Upper lobe of right lung (tissue), 1 donor: ENCODE measurements around the gene MED22. TPM values are rescaled to one million over a fixed set of nuclear protein-coding genes. Genes with fewer than 3 reads are reported as not detected.

Experiments
- ATAC-seq: fragments of 200-7000 bp; cut with Tn5 transposase; one replicate; pipeline ENCODE4 v1.9.1; 2020; ENCODE audit warnings: mild to moderate bottlenecking, moderate library complexity
- DNase-seq: peaks from one replicate; pipeline ENCODE4 v3.0.0-alpha.2; 2020
- H3K27ac ChIP-seq: fragments of 200-600 bp; one replicate; pipeline ENCODE4 v1.8.0; 2022
- H3K27me3 ChIP-seq: fragments of 200-600 bp; one replicate; pipeline ENCODE4 v1.8.0; 2022; ENCODE audit warnings: mild to moderate bottlenecking
- H3K36me3 ChIP-seq: fragments of 200-600 bp; one replicate; pipeline ENCODE4 v1.8.0; 2022
- H3K4me1 ChIP-seq: fragments of 200-600 bp; one replicate; pipeline ENCODE4 v1.8.0; 2022
- H3K4me3 ChIP-seq: fragments of 200-600 bp; one replicate; pipeline ENCODE4 v1.8.0; 2022; ENCODE audit warnings: mild to moderate bottlenecking
- H3K9me3 ChIP-seq: fragments of 200-600 bp; one replicate; pipeline ENCODE4 v1.8.0; 2022
- CTCF ChIP-seq: fragments of 200-600 bp; IDR thresholded peaks from one replicate; pipeline ENCODE4 v1.8.0; 2022; ENCODE audit warnings: antibody characterized with exemption
- intact Hi-C: fragments of 100-400 bp; cut with DNase I; formaldehyde crosslinking; loops from one replicate; pipeline ENCODE4 v1.11.0; 2022
- total RNA-seq: library from RNA; stranded (reverse); fragmentation: NEBNext Ultra II Directional; extraction: Animal tissue kit (Norgen Biotek cat#: 25700); gene quantifications from one replicate; pipeline ENCODE4 v1.2.1, GENCODE V29; 2021
- donor health status: DM: no; HTN: yes; CAD: no; lungs with severe emphysema.

The MED22 gene
- total RNA-seq, 1 donor from 2014 or later, result 25.8 TPM

DNA sequence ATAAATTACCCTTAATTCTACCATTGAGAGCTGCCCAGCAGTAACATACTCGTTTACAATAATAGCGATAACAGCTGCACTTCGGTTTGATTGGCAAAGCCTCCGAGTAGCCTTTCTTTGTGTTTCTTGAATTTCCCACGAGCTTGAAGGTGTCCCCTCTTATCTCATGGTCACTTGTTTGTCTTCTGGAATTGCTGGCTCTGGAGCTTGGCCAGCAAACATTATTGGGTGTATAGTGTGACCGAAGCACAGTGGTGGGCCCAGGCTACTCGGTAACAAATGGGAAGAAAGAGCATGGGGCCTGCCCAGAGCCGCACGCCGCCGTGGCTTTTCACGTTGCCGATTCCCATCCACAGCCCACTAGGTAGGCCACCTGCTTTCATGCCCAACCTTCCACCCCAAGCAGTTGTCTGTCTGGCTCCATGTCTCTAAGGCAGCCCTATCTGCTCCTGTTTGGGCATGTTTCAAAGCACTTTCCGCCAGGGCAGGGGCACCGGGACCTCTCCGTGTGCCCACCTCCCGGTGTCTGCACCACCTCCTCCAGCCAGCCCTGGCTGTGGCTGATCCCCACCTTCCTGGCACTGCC lies 36.9 kb upstream of the MED22 start:
- Histone ChIP-seq H3K36me3 (no peaks in the 10 kb centered on the region), H3K4me3 (no peak overlapping the region), H3K27me3 (no peaks in the 10 kb centered on the region), H3K27ac (no peak overlapping the region), H3K4me1 (no peaks in the 10 kb centered on the region), H3K9me3 (no peaks in the 10 kb centered on the region)
- no peak for ATAC-seq
- no peak for DNase-seq
- TF ChIP-seq CTCF, result no peak
- intact Hi-C loops, result no loop called here

GRCh38 chr9:133383438-133383837 lies 35.5 kb upstream of the MED22 start:
- TF ChIP-seq CTCF, result no peak
- no peaks in the 10 kb centered on the region for H3K27me3 ChIP-seq
- intact Hi-C loops, result no loop called here
- H3K36me3 ChIP-seq, result no peaks in the 10 kb centered on the region
- H3K27ac ChIP-seq, result no peak overlapping the region
- no peaks in the 10 kb centered on the region for H3K9me3 ChIP-seq
- DNase-seq, result no peak
- no peak overlapping the region for H3K4me3 ChIP-seq
- no peaks in the 10 kb centered on the region for H3K4me1 ChIP-seq
- no peak for ATAC-seq

- intact Hi-C loops, result no loop called here
- Histone ChIP-seq H3K36me3 (no peaks in the 10 kb centered on the region), H3K4me1 (no peaks in the 10 kb centered on the region), H3K27ac (no peak overlapping the region), H3K27me3 (no peaks in the 10 kb centered on the region), H3K4me3 (no peak overlapping the region), H3K9me3 (no peaks in the 10 kb centered on the region)
- ATAC-seq (no peak), DNase-seq (no peak)
- no peak for TF ChIP-seq CTCF
These were observed 34.7 kb upstream of the MED22 start for GRCh38 chr9:133382507-133383141.

GRCh38 chr9:133380734-133381133 lies 32.8 kb upstream of the MED22 start:
- ATAC-seq, result no peak
- Histone ChIP-seq H3K4me1 (peaks cover 5% of the 10 kb centered on the region), H3K9me3 (no peaks in the 10 kb centered on the region), H3K27ac (no peak overlapping the region), H3K27me3 (no peaks in the 10 kb centered on the region), H3K36me3 (no peaks in the 10 kb centered on the region), H3K4me3 (no peak overlapping the region)
- DNase-seq, result no peak
- no peak for TF ChIP-seq CTCF
- intact Hi-C loops, result no loop called here

- no peak for DNase-seq
- TF ChIP-seq CTCF, result no peak
- H3K27ac ChIP-seq, result no peak overlapping the region
- no peaks in the 10 kb centered on the region for H3K9me3 ChIP-seq
- no peaks in the 10 kb centered on the region for H3K27me3 ChIP-seq
- H3K36me3 ChIP-seq, result no peaks in the 10 kb centered on the region
- no peak for ATAC-seq
- intact Hi-C loops, result no loop called here
- H3K4me3 ChIP-seq, result no peak overlapping the region
- peaks cover 8% of the 10 kb centered on the region for H3K4me1 ChIP-seq
These were observed 31.5 kb upstream of the MED22 start for GRCh38 chr9:133379153-133380086.
